Fibroblast of pulmonary artery (primary cell): ENCODE measurements around the gene HUNK.
"Not testable (repeated sequence)": the region's sequence is repeated elsewhere in the genome, so short reads cannot be mapped to it uniquely, and the experiment has no call there.

Experiments used
- DNase-seq: peaks from one replicate; pipeline ENCODE4 v3.0.0-alpha.2; 2010; ENCODE audit warnings: low read depth
- H3K4me3 ChIP-seq: replicated peaks from 2 replicates; pipeline ENCODE4 v1.5.1; 2011; ENCODE audit warnings: low read depth, mild to moderate bottlenecking, control low read depth, low read length, moderate library complexity
- CTCF ChIP-seq: IDR thresholded peaks from 2 replicates; pipeline ENCODE4 v1.5.1; 2011; ENCODE audit warnings: mild to moderate bottlenecking, control low read depth, low read length, inconsistent platforms; ENCODE audit errors: missing control alignments

HUNK gene

GRCh38 chr21:31857096-31857495, 15.7 kb upstream of the HUNK start:
- no peak for TF ChIP-seq CTCF
- no peak overlapping the region for H3K4me3 ChIP-seq
- no peak for DNase-seq

GRCh38 chr21:31857631-31858030, 15.2 kb upstream of the HUNK start:
- DNase-seq, H3K4me3 ChIP-seq: not testable (repeated sequence)

GRCh38 chr21:31860851-31861250, 12.0 kb upstream of the HUNK start:
- no peak overlapping the region for H3K4me3 ChIP-seq
- no peak for DNase-seq
- TF ChIP-seq CTCF = no peak

DNA sequence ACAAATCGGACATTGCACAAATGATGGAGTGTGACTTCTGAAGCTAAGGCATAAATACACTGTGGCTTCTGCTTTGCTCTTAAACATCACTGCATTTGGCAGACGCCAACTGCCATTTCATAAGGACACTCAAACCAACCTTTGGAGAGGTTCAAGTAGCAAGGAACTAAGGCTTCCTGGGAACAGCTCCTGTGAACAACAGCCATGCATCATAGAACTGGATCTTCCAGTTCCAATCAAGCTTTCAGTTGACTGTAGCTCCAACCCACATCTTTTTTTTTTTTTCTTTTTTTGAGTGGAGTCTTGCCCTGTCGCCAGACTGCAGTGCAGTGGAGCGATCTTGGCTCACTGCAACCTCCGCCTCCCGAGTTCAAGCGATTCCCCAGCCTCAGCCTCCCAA, 10.7 kb upstream of the HUNK start:
- TF ChIP-seq CTCF = no peak
- no peak for DNase-seq
- H3K4me3 ChIP-seq = no peak overlapping the region

- no peak for DNase-seq
- no peak overlapping the region for H3K4me3 ChIP-seq
- no peak for TF ChIP-seq CTCF
Measured at GRCh38 chr21:31865429-31865970, 7.3 kb upstream of the HUNK start.

DNA sequence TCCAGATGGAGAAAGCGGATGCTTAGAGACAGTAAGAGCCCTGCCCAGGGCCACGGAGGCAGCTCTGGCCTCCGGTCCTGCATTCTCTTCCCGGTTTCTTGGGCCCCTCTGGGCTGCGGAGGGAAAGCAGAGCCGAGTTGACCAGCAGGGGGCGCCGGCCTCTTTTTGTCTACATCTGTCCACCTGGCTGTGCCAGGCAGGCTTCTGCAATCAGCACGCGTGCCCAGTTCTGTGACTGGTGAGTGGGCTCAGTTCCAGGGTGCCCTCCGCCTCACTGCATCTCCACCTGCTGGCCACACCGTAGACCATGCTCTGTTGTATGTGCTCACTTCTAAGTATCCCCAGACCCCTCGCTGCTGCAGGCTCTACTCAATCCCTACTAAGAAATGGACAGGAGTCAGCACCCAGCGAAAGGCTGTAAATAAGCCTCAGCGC, 6.7 kb upstream of the HUNK start:
- DNase-seq = peak; percentile 70
- no peak overlapping the region for H3K4me3 ChIP-seq
- TF ChIP-seq CTCF = peak; percentile 82

DNA sequence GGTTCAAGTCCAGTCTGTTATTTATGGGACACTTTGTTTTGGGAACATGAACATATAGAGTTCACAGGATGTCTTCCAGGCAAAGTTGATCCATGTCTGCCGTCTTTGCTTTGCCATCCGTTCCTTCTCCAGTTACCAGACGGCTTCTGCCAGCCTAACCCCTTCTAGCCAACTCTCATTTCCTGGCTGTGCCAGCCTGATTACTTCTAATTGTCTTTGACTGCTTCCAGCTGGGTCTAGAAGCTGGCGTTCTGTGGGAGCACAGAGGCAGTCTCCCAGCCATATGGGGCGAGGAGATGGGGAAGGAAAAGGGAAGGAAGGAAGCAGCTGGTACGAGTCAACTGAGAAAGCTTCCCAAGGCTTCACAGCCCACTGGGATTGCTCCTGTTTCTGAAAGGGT, 3.1 kb upstream of the HUNK start:
- TF ChIP-seq CTCF = no peak
- DNase-seq = no peak
- no peak overlapping the region for H3K4me3 ChIP-seq
